WTC11 (cell line): ENCODE measurements around the gene HINT2. TPM values are rescaled to one million over a fixed set of nuclear protein-coding genes. Genes with fewer than 3 reads are reported as not detected.

Source experiments
- ATAC-seq: fragments of 200-7000 bp; cut with Tn5 transposase; 2 replicates; pipeline ENCODE4 v1.10.0; 2021; ENCODE audit warnings: mild to moderate bottlenecking, moderate library complexity
- CTCF ChIA-PET: fragments of 300-600 bp; sonication (Branson Sonifier 250); formaldehyde crosslinking; loops from one replicate; lab custom pipeline; 2021; ENCODE audit warnings: antibody characterized with exemption; lab: Charles Lee
- POLR2A ChIA-PET: fragments of 350-600 bp; sonication (Branson Sonifier 250); formaldehyde crosslinking; loops from one replicate; lab custom pipeline; 2021; ENCODE audit warnings: antibody characterized with exemption; lab: Charles Lee
- DNase-seq: peaks from one replicate; pipeline ENCODE4 v3.0.0; 2021; ENCODE audit warnings: low spot score
- H3K27ac Mint-ChIP-seq: 2 replicates; pipeline ENCODE4 v1.8.0; 2021; ENCODE audit warnings: mixed read lengths
- H3K27me3 Mint-ChIP-seq: 2 replicates; pipeline ENCODE4 v1.8.0; 2021; ENCODE audit warnings: low read depth, mild to moderate bottlenecking, moderate library complexity, mixed read lengths
- H3K36me3 Mint-ChIP-seq: 2 replicates; pipeline ENCODE4 v1.8.0; 2021; ENCODE audit warnings: mixed read lengths
- H3K4me1 Mint-ChIP-seq: 2 replicates; pipeline ENCODE4 v1.8.0; 2022; ENCODE audit warnings: mixed read lengths
- H3K4me3 Mint-ChIP-seq: 2 replicates; pipeline ENCODE4 v1.8.0; 2021; ENCODE audit warnings: mild to moderate bottlenecking, moderate library complexity, mixed read lengths
- H3K9me3 Mint-ChIP-seq: 2 replicates; pipeline ENCODE4 v1.8.0; 2021; ENCODE audit warnings: mixed read lengths
- AR ChIP-seq: fragments of 250-450 bp; sonication (Bioruptor Pico); IDR thresholded peaks from 2 replicates; pipeline ENCODE4 v1.9.0; 2021; ENCODE audit warnings: mild to moderate bottlenecking
- ERG ChIP-seq: fragments of 250-450 bp; sonication (Bioruptor Pico); IDR thresholded peaks from 2 replicates; pipeline ENCODE4 v1.8.0; 2021; ENCODE audit warnings: mild to moderate bottlenecking
- ESRRA ChIP-seq: sonication (generic); formaldehyde crosslinking; IDR thresholded peaks from 2 replicates; pipeline ENCODE4 v1.8.1; 2022; ENCODE audit warnings: mild to moderate bottlenecking, missing genetic modification reagents, borderline replicate concordance
- ETV6 ChIP-seq: sonication (generic); formaldehyde crosslinking; IDR thresholded peaks from 2 replicates; pipeline ENCODE4 v1.8.1; 2022; ENCODE audit warnings: mild to moderate bottlenecking, missing genetic modification reagents
- GABPB1 ChIP-seq: sonication (generic); formaldehyde crosslinking; IDR thresholded peaks from 2 replicates; pipeline ENCODE4 v1.8.1; 2023; ENCODE audit warnings: mild to moderate bottlenecking, missing genetic modification reagents
- IRF2 ChIP-seq: sonication (generic); formaldehyde crosslinking; IDR thresholded peaks from 2 replicates; pipeline ENCODE4 v1.8.0; 2022; ENCODE audit warnings: low read depth, missing genetic modification reagents, borderline replicate concordance
- JUN ChIP-seq: sonication (generic); formaldehyde crosslinking; IDR thresholded peaks from 2 replicates; pipeline ENCODE4 v1.8.0; 2023; ENCODE audit warnings: mild to moderate bottlenecking, missing genetic modification reagents
- NFATC4 ChIP-seq: fragments of 250-450 bp; sonication (Bioruptor Pico); IDR thresholded peaks from 2 replicates; pipeline ENCODE4 v1.9.0; 2021; ENCODE audit warnings: mild to moderate bottlenecking
- OVOL2 ChIP-seq: fragments of 250-450 bp; sonication (Bioruptor Pico); IDR thresholded peaks from 2 replicates; pipeline ENCODE4 v1.9.0; 2021; ENCODE audit warnings: mild to moderate bottlenecking, borderline replicate concordance
- SOX15 ChIP-seq: fragments of 250-450 bp; sonication (Bioruptor Pico); IDR thresholded peaks from 2 replicates; pipeline ENCODE4 v1.9.0; 2021; ENCODE audit warnings: mild to moderate bottlenecking
- TEAD1 ChIP-seq: sonication (generic); formaldehyde crosslinking; IDR thresholded peaks from 2 replicates; pipeline ENCODE4 v1.8.0; 2022; ENCODE audit warnings: mild to moderate bottlenecking, missing genetic modification reagents
- USF1 ChIP-seq: sonication (generic); formaldehyde crosslinking; IDR thresholded peaks from 2 replicates; pipeline ENCODE4 v1.8.0; 2022; ENCODE audit warnings: mild to moderate bottlenecking, missing genetic modification reagents
- ZBTB43 ChIP-seq: sonication (generic); formaldehyde crosslinking; IDR thresholded peaks from 2 replicates; pipeline ENCODE4 v1.8.1; 2023; ENCODE audit warnings: mild to moderate bottlenecking, missing genetic modification reagents
- ZNF281 ChIP-seq: sonication (generic); formaldehyde crosslinking; IDR thresholded peaks from 2 replicates; pipeline ENCODE4 v1.8.0; 2023; ENCODE audit warnings: mild to moderate bottlenecking, missing genetic modification reagents
- ZNF425 ChIP-seq: fragments of 250-450 bp; sonication (Bioruptor Pico); conservative IDR thresholded peaks from 2 replicates; pipeline ENCODE4 v1.9.0; 2021; ENCODE audit warnings: mild to moderate bottlenecking
- ZNF671 ChIP-seq: fragments of 250-450 bp; sonication (Bioruptor Pico); IDR thresholded peaks from 2 replicates; pipeline ENCODE4 v1.8.0; 2021; ENCODE audit warnings: mild to moderate bottlenecking
- ZSCAN18 ChIP-seq: fragments of 250-450 bp; sonication (Bioruptor Pico); IDR thresholded peaks from 2 replicates; pipeline ENCODE4 v2.1.2; 2022; ENCODE audit warnings: mild to moderate bottlenecking, moderate library complexity
- total RNA-seq: library from RNA; stranded (reverse); gene quantifications from 3 replicates; pipeline ENCODE4 v1.2.3, GENCODE V29; 2021

HINT2 gene
- total RNA-seq, 1 experiment from 2014 or later: 33.6 TPM

GRCh38 chr9:35774907-35775635, 39.8 kb downstream of the HINT2 start:
- DNase-seq: peak; percentile 16
- CTCF ChIA-PET: interaction anchor here (0.6 to 4.0 kb wide), 16 partner anchors 10 to 128 kb away, joined by 3 to 40 read pairs (median 4); partner anchors contain the start of genes GBA2, HINT2, RGP1 and SPAG8
- TF ChIP-seq ZNF281: no peak
- no peak for TF ChIP-seq ESRRA (CRISPR knock-in tag)
- no peak for TF ChIP-seq ZBTB43 (CRISPR knock-in tag)
- no peak for TF ChIP-seq ZNF425 (CRISPR knock-in tag)
- no peak for TF ChIP-seq NFATC4
- TF ChIP-seq SOX15 (CRISPR knock-in tag): no peak
- no peak for TF ChIP-seq USF1 (CRISPR knock-in tag)
- no peak for TF ChIP-seq JUN (CRISPR knock-in tag)
- TF ChIP-seq AR (CRISPR knock-in tag): no peak
- TF ChIP-seq IRF2: no peak
- TF ChIP-seq OVOL2 (CRISPR knock-in tag): no peak
- TF ChIP-seq ERG: no peak
- no peak for TF ChIP-seq ZNF671
- no peak for TF ChIP-seq ZSCAN18 (CRISPR knock-in tag)
- no peak for TF ChIP-seq ETV6 (CRISPR knock-in tag)
- TF ChIP-seq TEAD1 (CRISPR knock-in tag): no peak
- no peak for TF ChIP-seq GABPB1 (CRISPR knock-in tag)

More at GRCh38 chr9:35774907-35775635, 39.8 kb downstream of the HINT2 start:
- Mint-ChIP-seq H3K4me1 (peaks cover 18% of the 10 kb centered on the region), H3K4me3 (no peak overlapping the region), H3K27me3 (no peaks in the 10 kb centered on the region), H3K27ac (peak overlapping the region; percentile 8), H3K9me3 (no peaks in the 10 kb centered on the region), H3K36me3 (0 out of 2 replicates have a peak, but pooled peaks cover under 1% of the 10 kb centered on the region)
- POLR2A ChIA-PET: interaction anchor here (1.2 kb wide), 1 partner anchor 26 kb away, joined by 3 read pairs; the partner anchor contains the start of genes GBA2 and RGP1
- ATAC-seq: peak; percentile 59
